Right cardiac atrium (tissue), 5 donors: ENCODE measurements around the gene IQSEC2. TPM values are rescaled to one million over a fixed set of nuclear protein-coding genes. Genes with fewer than 3 reads are reported as not detected.

ENCODE experiments used
- ATAC-seq, 2 donors: fragments of 200-7000 bp; cut with Tn5 transposase; one replicate each; pipeline versions ENCODE4 v1.8.0 to v1.9.1; 2020; ENCODE audit warnings: moderate library complexity in 2 of 2, mild to moderate bottlenecking in 1 of 2
- DNase-seq, 3 donors: peaks; one replicate each; pipeline ENCODE4 v3.0.0-alpha.2; 2020
- H3K27ac ChIP-seq: one replicate; pipeline ENCODE4 v1.5.1; 2013; ENCODE audit warnings: mild to moderate bottlenecking, low read length, control low read depth, moderate library complexity
- H3K27me3 ChIP-seq: one replicate; pipeline ENCODE4 v1.6.1; 2013; ENCODE audit not compliant: control insufficient read depth, insufficient read depth
- H3K4me1 ChIP-seq: one replicate; pipeline ENCODE4 v1.6.1; 2013; ENCODE audit warnings: low read length; ENCODE audit not compliant: control insufficient read depth, insufficient read depth
- H3K4me3 ChIP-seq: one replicate; pipeline ENCODE4 v1.5.1; 2013; ENCODE audit warnings: low read length, control low read depth
- H3K9me3 ChIP-seq: one replicate; pipeline ENCODE4 v1.6.1; 2013; ENCODE audit warnings: low read length; ENCODE audit not compliant: control insufficient read depth
- WGBS: extraction: QIAGEN DNeasy Blood & Tissue Kit; methylation state at CpG from one replicate; pipeline ENCODE4 v1.1.7; 2013; 5-methylcytosine and 5-hydroxymethylcytosine counted together
- intact Hi-C, 4 donors: fragments of 100-400 bp; cut with DNase I; formaldehyde crosslinking; loops; one replicate each; pipeline versions ENCODE4 v1.11.0 to v1.14.0; 2022 to 2023
- polyA plus RNA-seq: library from polyadenylated mRNA; stranded (reverse); fragments of 200-250 nt; gene quantifications from one replicate; pipeline ENCODE4 v1.2.3, GENCODE V29; 2013
- total RNA-seq, 4 donors: library from RNA; stranded (reverse); fragmentation: NEBNext Ultra II Directional; extraction: Animal tissue kit (Norgen Biotek cat#: 25700); gene quantifications; one replicate each; pipeline ENCODE4 v1.2.1, GENCODE V29; 2021
- donor health status: healthy with polysubstance abuse.
- donor health status: DM: no; HTN: yes; CAD: no.
- donor health status: DM: no; HTN: no; CAD: no.
- donor health status: DM: no; HTN: yes; CAD: no; lungs with severe emphysema.
- donor health status: DM: yes; HTN: yes; CAD: no.

IQSEC2 gene
- total and polyA plus RNA-seq, 5 donors, result 11.6 to 15.3 (median 15.0) TPM

DNA sequence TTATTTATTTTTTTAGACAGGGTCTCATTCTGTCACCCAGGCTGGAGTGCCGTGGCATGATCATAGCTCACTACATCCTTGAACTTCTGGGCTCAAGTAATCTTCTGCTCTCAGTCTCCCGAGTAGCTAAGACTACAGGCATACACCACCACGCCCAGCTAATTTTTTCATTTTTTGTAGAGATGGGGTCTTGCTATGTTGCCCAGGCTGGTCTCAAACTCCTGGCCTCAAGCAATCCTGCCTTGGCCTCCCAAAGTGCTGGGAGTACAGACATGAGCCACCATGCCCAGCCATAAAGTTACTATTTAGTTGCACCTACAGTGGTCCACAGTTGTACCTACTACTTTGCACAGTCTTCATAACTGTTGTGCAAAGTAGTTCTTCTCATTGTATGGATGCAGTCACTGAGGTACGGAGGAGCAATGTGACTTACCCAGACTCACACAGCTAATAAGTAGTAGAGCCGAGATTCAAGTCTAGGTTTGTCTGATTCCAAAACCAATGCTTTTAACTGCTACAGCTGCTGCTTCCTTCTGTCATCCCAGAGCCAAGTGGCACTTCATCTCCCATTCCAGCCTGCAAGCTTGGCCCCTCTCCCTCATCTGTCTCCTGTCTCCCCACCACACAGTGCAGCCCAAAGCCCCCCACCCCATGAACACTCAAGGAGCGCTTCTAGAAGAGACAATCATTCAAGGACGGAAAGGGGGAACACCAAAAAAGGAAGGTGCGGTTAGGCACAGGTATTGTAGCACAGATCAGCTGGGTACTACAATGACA lies 24.0 kb upstream of the IQSEC2 start:
- H3K27me3 ChIP-seq, result no peaks in the 10 kb centered on the region

DNA sequence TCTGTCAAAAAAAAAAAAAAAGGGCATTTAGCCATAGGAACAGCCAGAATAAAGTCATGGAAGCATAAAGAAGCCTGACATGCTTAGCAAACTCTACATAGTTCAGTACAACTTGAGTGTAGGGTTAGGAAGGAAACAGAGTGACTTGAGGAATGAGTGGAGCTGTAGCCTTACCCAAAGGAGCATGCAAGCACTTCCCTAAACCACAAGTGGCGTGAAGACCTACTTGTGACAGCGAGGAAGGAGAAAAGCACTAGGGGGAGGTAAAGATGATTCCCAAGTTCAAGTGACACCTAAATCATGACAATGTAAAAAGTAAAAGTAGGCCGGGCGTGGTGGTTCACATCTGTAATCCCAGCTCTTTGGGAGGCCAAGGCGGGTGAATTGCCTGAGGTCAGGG lies 21.8 kb upstream of the IQSEC2 start:
- H3K4me1 ChIP-seq, result no peaks in the 10 kb centered on the region
- intact Hi-C loops, result no loop called here
- no peak for DNase-seq
- no peak overlapping the region for H3K27ac ChIP-seq
- WGBS, result 93% methylated on average over 5 of the region's 5 CpGs
- H3K27me3 ChIP-seq, result no peaks in the 10 kb centered on the region
- no peaks in the 10 kb centered on the region for H3K9me3 ChIP-seq
- ATAC-seq, result no peak
- no peak overlapping the region for H3K4me3 ChIP-seq

More for the DNA sequence above, 24.0 kb upstream of the IQSEC2 start:
- H3K4me3 ChIP-seq, result no peak overlapping the region
- no peaks in the 10 kb centered on the region for H3K4me1 ChIP-seq
- ATAC-seq (no peak), DNase-seq (no peak)
- WGBS, result 83% methylated on average over 8 of the region's 8 CpGs
- intact Hi-C loops, result no loop called here
- no peak overlapping the region for H3K27ac ChIP-seq
- H3K9me3 ChIP-seq, result no peaks in the 10 kb centered on the region

DNA sequence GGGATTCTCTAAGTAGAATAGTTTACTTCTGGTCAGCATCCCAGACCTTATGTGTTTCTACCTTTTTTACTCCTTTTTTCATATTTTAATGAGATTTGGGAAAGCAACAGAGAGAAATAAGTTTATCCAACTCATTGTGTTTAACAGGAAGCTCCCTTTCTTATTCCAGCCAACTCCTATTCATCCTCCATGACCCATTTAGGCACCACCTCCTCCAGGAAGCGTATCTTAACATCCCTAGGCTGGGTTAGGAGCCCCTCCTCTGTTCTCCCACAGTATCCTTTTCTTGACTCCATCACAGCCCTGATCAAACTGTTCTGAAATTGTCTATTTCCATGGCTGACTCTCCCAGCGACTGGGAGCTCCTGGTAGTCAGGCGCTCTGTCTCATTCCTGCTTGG lies 18.8 kb upstream of the IQSEC2 start:
- Histone ChIP-seq H3K27ac (no peak overlapping the region), H3K27me3 (no peaks in the 10 kb centered on the region), H3K4me3 (no peak overlapping the region), H3K9me3 (no peaks in the 10 kb centered on the region), H3K4me1 (no peaks in the 10 kb centered on the region)
- 98% methylated on average over 3 of the region's 3 CpGs for WGBS
- DNase-seq (no peak), ATAC-seq (no peak)
- intact Hi-C loops, result no loop called here

GRCh38 chrX:53294024-53294648 lies 12.8 kb upstream of the IQSEC2 start:
- Histone ChIP-seq H3K4me1 (peaks cover 2% of the 10 kb centered on the region), H3K9me3 (no peaks in the 10 kb centered on the region), H3K27ac (no peak overlapping the region), H3K27me3 (no peaks in the 10 kb centered on the region), H3K4me3 (no peak overlapping the region)
- DNase-seq, result no peak
- no peak for ATAC-seq
- intact Hi-C loops, result no loop called here
- WGBS, result 94% methylated on average over 8 of the region's 8 CpGs

GRCh38 chrX:53291596-53291995 lies 10.2 kb upstream of the IQSEC2 start:
- Histone ChIP-seq H3K4me3 (no peak overlapping the region), H3K27ac (no peak overlapping the region), H3K27me3 (no peaks in the 10 kb centered on the region), H3K9me3 (no peaks in the 10 kb centered on the region), H3K4me1 (peaks cover 4% of the 10 kb centered on the region)
- ATAC-seq (no peak), DNase-seq (no peak)
- intact Hi-C loops, result no loop called here
- WGBS, result 96% methylated on average over 3 of the region's 3 CpGs

GRCh38 chrX:53290441-53291041 lies 9.2 kb upstream of the IQSEC2 start:
- WGBS, result 72% methylated on average over 7 of the region's 7 CpGs
- Histone ChIP-seq H3K9me3 (no peaks in the 10 kb centered on the region), H3K4me1 (peaks cover 4% of the 10 kb centered on the region), H3K27ac (peak overlapping the region; percentile 81), H3K4me3 (no peak overlapping the region), H3K27me3 (no peaks in the 10 kb centered on the region)
- intact Hi-C loops, result no loop called here
- no peak for DNase-seq
- peak in 1 of 2 donors; percentile 11 for ATAC-seq

DNA sequence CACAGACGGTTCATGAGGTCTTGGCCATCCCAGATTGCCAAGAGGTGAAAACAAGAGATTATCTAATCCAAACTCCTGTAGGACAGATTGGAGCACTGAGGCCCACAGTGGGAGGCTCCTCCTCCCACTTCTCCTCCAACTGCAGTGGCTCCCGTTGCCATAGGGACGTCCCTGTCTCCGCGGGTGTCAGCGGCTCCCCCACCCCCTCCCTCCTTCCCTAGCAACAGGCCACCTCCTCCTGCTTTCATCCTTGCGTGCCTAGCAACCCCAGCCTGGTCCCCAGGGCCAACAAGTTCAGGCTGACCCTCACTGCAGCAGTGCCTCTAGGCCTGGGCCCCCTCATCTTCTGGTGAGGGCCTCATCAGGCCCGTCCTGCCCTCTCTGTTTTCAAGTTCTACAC lies 6.8 kb upstream of the IQSEC2 start:
- H3K9me3 ChIP-seq, result no peaks in the 10 kb centered on the region
- ATAC-seq (peak; percentile 55 to 77), DNase-seq (peak; percentile 47 to 81 (median 80))
- peak overlapping the region; percentile 91 for H3K27ac ChIP-seq
- no peaks in the 10 kb centered on the region for H3K27me3 ChIP-seq
- 12% methylated on average over 8 of the region's 8 CpGs for WGBS
- intact Hi-C loops, result no loop called here
- peaks cover 4% of the 10 kb centered on the region for H3K4me1 ChIP-seq
- H3K4me3 ChIP-seq, result no peak overlapping the region

DNA sequence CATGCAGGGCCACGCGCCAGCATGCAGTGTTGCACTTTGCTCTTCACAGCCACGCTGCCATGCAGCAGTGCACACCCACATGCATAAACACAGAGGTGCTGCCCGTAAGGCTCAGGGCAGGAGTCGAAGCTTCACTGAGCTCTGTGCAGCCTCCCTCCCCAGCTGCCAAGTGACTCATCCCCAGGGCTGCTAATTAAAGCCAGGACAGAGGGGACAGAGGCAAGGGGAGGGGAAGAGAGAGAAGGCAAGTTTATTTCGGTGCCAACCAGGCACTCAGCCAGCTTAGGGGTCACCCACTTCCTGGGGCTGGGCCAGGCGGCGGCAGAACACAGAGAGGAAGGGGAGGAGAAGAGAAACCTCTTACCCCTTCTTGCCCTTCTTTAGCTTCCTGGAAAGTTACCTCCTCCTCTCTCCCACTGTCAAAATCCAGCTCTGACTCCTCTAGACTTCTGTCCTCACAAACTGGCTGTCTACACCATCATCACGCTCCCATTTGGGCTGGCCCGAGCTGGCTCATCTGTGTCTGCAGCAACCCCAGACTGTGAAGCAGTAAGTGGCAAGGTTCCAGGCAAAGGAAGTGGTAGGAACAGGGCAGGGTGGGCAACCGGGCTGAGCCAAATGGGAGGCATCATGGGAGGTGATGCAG lies 6.2 kb upstream of the IQSEC2 start:
- Histone ChIP-seq H3K27ac (peak overlapping the region; percentile 91), H3K27me3 (no peaks in the 10 kb centered on the region), H3K4me3 (no peak overlapping the region), H3K9me3 (no peaks in the 10 kb centered on the region), H3K4me1 (peaks cover 4% of the 10 kb centered on the region)
- ATAC-seq, result peak; percentile 88 to 89
- intact Hi-C loops, result no loop called here
- WGBS, result 9% methylated on average over 11 of the region's 11 CpGs
- DNase-seq, result peak; percentile 71 to 89 (median 88)

DNA sequence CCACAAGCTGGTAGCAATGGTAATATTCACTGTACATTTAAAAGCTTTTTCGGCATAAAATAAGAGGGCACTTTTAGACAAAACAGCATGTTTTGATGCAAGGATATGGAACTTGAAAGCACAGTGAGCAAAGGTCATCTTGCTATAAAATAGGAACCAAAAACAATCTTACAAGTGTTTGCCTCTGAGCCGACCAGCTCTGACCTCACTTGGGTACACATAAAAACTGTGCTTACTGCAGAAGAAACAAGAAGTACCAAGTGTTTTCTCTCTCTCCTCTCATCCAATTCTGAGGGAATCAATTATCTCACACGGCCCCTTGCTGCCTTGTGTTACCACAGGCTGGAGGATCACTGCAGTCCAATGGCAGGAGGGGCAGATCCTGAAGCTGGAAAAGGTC lies 4.8 kb upstream of the IQSEC2 start:
- Histone ChIP-seq H3K27me3 (no peaks in the 10 kb centered on the region), H3K4me1 (peaks cover 2% of the 10 kb centered on the region), H3K27ac (no peak overlapping the region), H3K9me3 (no peaks in the 10 kb centered on the region), H3K4me3 (no peak overlapping the region)
- DNase-seq (no peak), ATAC-seq (no peak)
- WGBS, result 68% methylated on average over 3 of the region's 3 CpGs
- intact Hi-C loops, result no loop called here

DNA sequence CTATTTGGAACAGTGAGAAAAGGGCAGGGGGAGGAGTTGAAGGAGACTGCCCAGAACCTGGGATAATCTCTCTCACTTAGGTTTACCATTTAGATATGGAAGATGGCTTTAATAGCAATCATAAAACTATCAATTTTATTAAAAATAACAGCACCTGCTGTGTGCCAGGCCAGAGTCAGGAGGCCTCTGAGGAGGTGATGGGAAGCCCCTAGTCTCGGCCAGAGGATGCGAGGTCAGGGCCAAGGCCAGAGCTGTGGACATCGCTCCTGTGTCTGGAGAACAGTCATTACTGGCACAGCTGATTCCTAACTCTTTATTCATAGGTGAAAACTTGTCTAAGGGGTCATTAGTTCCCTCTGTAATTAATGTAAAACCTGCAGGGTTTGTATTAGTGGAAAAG lies 4.2 kb upstream of the IQSEC2 start:
- H3K4me1 ChIP-seq, result peaks cover 2% of the 10 kb centered on the region
- intact Hi-C loops, result no loop called here
- no peaks in the 10 kb centered on the region for H3K9me3 ChIP-seq
- no peaks in the 10 kb centered on the region for H3K27me3 ChIP-seq
- DNase-seq, result no peak
- H3K4me3 ChIP-seq, result no peak overlapping the region
- no peak for ATAC-seq
- no peak overlapping the region for H3K27ac ChIP-seq
- 85% methylated on average over 3 of the region's 3 CpGs for WGBS
